ENCODE data around the gene CCNK. TPM values are rescaled to one million over a fixed set of nuclear protein-coding genes. Genes with fewer than 3 reads are reported as not detected.

The CCNK gene
- total and polyA plus RNA-seq, 2 of the 13 experiments (the other 11 are each of a cell fraction or from before 2014, with no cell fraction given), result 4.9 to 9.7 TPM

- no peak for TF ChIP-seq ZNF441 (CRISPR knock-in tag; IDR thresholded peaks at IDR 0.05; ENCODE audit: borderline replicate concordance)
- TF ChIP-seq HMGXB3 (CRISPR knock-in tag; IDR thresholded peaks at IDR 0.05; ENCODE audit: borderline replicate concordance), result no peak
- TF ChIP-seq ZNF687 (CRISPR knock-in tag; IDR thresholded peaks at IDR 0.05), result 0 out of 2 replicates have a peak, but pooled peaks have one; percentile 17
- TF ChIP-seq BRF2 (CRISPR knock-in tag; IDR thresholded peaks at IDR 0.05), result no peak
- TF ChIP-seq AGO2 (optimal IDR thresholded peaks at IDR 0.05; ENCODE audit: low read depth, low read length), result peak; percentile 51
- no peak for TF ChIP-seq ZMAT5 (CRISPR knock-in tag; IDR thresholded peaks at IDR 0.05; ENCODE audit: borderline replicate concordance, low read depth)
- no peak for TF ChIP-seq NKX3-1 (CRISPR knock-in tag; IDR thresholded peaks at IDR 0.05)
- TF ChIP-seq ZNF318 (CRISPR knock-in tag; IDR thresholded peaks at IDR 0.05), result no peak
- TF ChIP-seq FOXP1 (IDR thresholded peaks at IDR 0.05), result no peak
- TF ChIP-seq FOXP1 (CRISPR knock-in tag; IDR thresholded peaks at IDR 0.05), result no peak
These were observed 30.4 kb downstream of the CCNK start (continued) for GRCh38 chr14:99511421-99512109.

Data from HepG2 (cell line).